H9 (cell line): Measurements from ENCODE around the gene R3HDML. TPM values are rescaled to one million over a fixed set of nuclear protein-coding genes. Genes with fewer than 3 reads are reported as not detected.

Source experiments
- DNase-seq: peaks from one replicate; pipeline ENCODE4 v3.0.0-alpha.2; 2017
- H2AFZ ChIP-seq: one replicate; pipeline ENCODE4 v1.6.1; 2013; ENCODE audit warnings: mild to moderate bottlenecking, low read length, control low read depth, moderate library complexity
- H2AK5ac ChIP-seq: 2 replicates; pipeline ENCODE4 v1.6.1; 2013; ENCODE audit warnings: low read length, control low read depth, mixed read lengths; ENCODE audit not compliant: insufficient read length
- H2BK120ac ChIP-seq: one replicate; pipeline ENCODE4 v1.6.1; 2013; ENCODE audit warnings: low read depth, mild to moderate bottlenecking, low read length, control low read depth, inconsistent platforms; ENCODE audit not compliant: poor library complexity, severe bottlenecking
- H2BK12ac ChIP-seq: 2 replicates; pipeline ENCODE4 v1.6.1; 2013; ENCODE audit warnings: low read length, control low read depth, mixed read lengths, low read depth; ENCODE audit not compliant: insufficient read length
- H2BK15ac ChIP-seq: 2 replicates; pipeline ENCODE4 v1.6.1; 2013; ENCODE audit warnings: low read depth, low read length, control low read depth
- H2BK20ac ChIP-seq: one replicate; pipeline ENCODE4 v1.6.1; 2013; ENCODE audit warnings: low read depth, mild to moderate bottlenecking, low read length, control low read depth, inconsistent platforms; ENCODE audit not compliant: poor library complexity, severe bottlenecking
- H2BK5ac ChIP-seq: 2 replicates; pipeline ENCODE4 v1.6.1; 2013; ENCODE audit warnings: low read length, control low read depth, mixed read lengths; ENCODE audit not compliant: insufficient read length
- H3K14ac ChIP-seq: 2 replicates; pipeline ENCODE4 v1.6.1; 2013; ENCODE audit warnings: low read length, control low read depth; ENCODE audit not compliant: insufficient read depth
- H3K18ac ChIP-seq: 2 replicates; pipeline ENCODE4 v1.6.1; 2013; ENCODE audit warnings: low read depth, mild to moderate bottlenecking, mixed read lengths, low read length, control low read depth; ENCODE audit not compliant: insufficient read length
- H3K23ac ChIP-seq: 2 replicates; pipeline ENCODE4 v1.6.1; 2013; ENCODE audit warnings: low read length, control low read depth, mixed read lengths, low read depth; ENCODE audit not compliant: insufficient read length
- H3K23me2 ChIP-seq: 2 replicates; pipeline ENCODE4 v1.6.1; 2013; ENCODE audit warnings: low read depth, mild to moderate bottlenecking, mixed read lengths, low read length, control low read depth; ENCODE audit not compliant: insufficient read length, poor library complexity, severe bottlenecking
- H3K27ac ChIP-seq: 2 replicates; pipeline ENCODE4 v1.5.1; 2013; ENCODE audit warnings: low read length, control low read depth, mixed read lengths, low read depth; ENCODE audit not compliant: insufficient read length
- H3K27me3 ChIP-seq: 2 replicates; pipeline ENCODE4 v1.6.1; 2013; ENCODE audit warnings: low read length, control low read depth, inconsistent platforms; ENCODE audit not compliant: insufficient read depth
- H3K4ac ChIP-seq: 2 replicates; pipeline ENCODE4 v1.6.1; 2013; ENCODE audit warnings: low read depth, mild to moderate bottlenecking, control low read depth, inconsistent platforms, low read length, moderate library complexity
- H3K4me1 ChIP-seq: 2 replicates; pipeline ENCODE4 v1.6.1; 2013; ENCODE audit warnings: low read length, control low read depth, inconsistent platforms; ENCODE audit not compliant: insufficient read depth
- H3K4me2 ChIP-seq: 2 replicates; pipeline ENCODE4 v1.6.1; 2013; ENCODE audit warnings: low read length, control low read depth, mixed read lengths; ENCODE audit not compliant: insufficient read length, insufficient read depth
- H3K56ac ChIP-seq: 2 replicates; pipeline ENCODE4 v1.6.1; 2013; ENCODE audit warnings: low read depth, mild to moderate bottlenecking, mixed read lengths, low read length, control low read depth; ENCODE audit not compliant: insufficient read length
- H3K79me1 ChIP-seq: 2 replicates; pipeline ENCODE4 v1.6.1; 2013; ENCODE audit warnings: low read depth, mild to moderate bottlenecking, moderate library complexity, low read length, control low read depth, inconsistent platforms; ENCODE audit not compliant: insufficient read depth, poor library complexity, severe bottlenecking
- H3K79me2 ChIP-seq: 2 replicates; pipeline ENCODE4 v1.6.1; 2013; ENCODE audit warnings: low read length, control low read depth, inconsistent platforms; ENCODE audit not compliant: insufficient read depth
- H3K9ac ChIP-seq: 2 replicates; pipeline ENCODE4 v1.6.1; 2013; ENCODE audit warnings: low read length, control low read depth, mixed read lengths; ENCODE audit not compliant: insufficient read length; ENCODE audit errors: extremely low read depth
- H3K9me3 ChIP-seq: one replicate; pipeline ENCODE4 v1.6.1; 2013; ENCODE audit warnings: low read depth, low read length, inconsistent platforms; ENCODE audit not compliant: control insufficient read depth
- H3T11ph ChIP-seq: one replicate; pipeline ENCODE4 v1.6.1; 2013; ENCODE audit warnings: mild to moderate bottlenecking, low read length, control low read depth, inconsistent platforms
- H4K20me1 ChIP-seq: one replicate; pipeline ENCODE4 v1.6.1; 2013; ENCODE audit not compliant: control insufficient read depth, insufficient read length, insufficient read depth
- H4K5ac ChIP-seq: 2 replicates; pipeline ENCODE4 v1.6.1; 2013; ENCODE audit warnings: low read depth, mild to moderate bottlenecking, mixed read lengths, low read length, control low read depth; ENCODE audit not compliant: insufficient read length
- H4K8ac ChIP-seq: replicated peaks from 2 replicates; pipeline ENCODE4 v1.6.1; 2013; ENCODE audit warnings: low read length, control low read depth, mixed read lengths, low read depth; ENCODE audit not compliant: insufficient read length
- H4K91ac ChIP-seq: 2 replicates; pipeline ENCODE4 v1.6.1; 2013; ENCODE audit warnings: low read depth, mild to moderate bottlenecking, moderate library complexity, mixed read lengths, low read length, control low read depth; ENCODE audit not compliant: insufficient read length
- H3K27ac Mint-ChIP-seq, 3 experiments: 2 replicates in 2 of 3; 3 replicates in 1 of 3; pipeline ENCODE4 v1.8.0; 2020 to 2021; ENCODE audit warnings: mixed read lengths in 3 of 3, mild to moderate bottlenecking in 1 of 3, moderate library complexity in 1 of 3
- H3K27me3 Mint-ChIP-seq: 2 replicates; pipeline ENCODE4 v1.8.0; 2021; ENCODE audit warnings: low read depth, mild to moderate bottlenecking, moderate library complexity, mixed read lengths
- H3K36me3 Mint-ChIP-seq, 3 experiments: 2 replicates in 2 of 3; 3 replicates in 1 of 3; pipeline ENCODE4 v1.8.0; 2020 to 2021; ENCODE audit warnings: low read depth in 3 of 3, mixed read lengths in 3 of 3; ENCODE audit not compliant: insufficient read depth in 1 of 3
- H3K4me1 Mint-ChIP-seq, 2 experiments: 2 replicates each; pipeline ENCODE4 v1.8.0; 2020; ENCODE audit warnings: mixed read lengths in 2 of 2
- H3K4me3 Mint-ChIP-seq, 2 experiments: 2 replicates in 1 of 2; 3 replicates in 1 of 2; pipeline ENCODE4 v1.8.0; 2020 to 2021; ENCODE audit warnings: mild to moderate bottlenecking in 2 of 2, mixed read lengths in 2 of 2, moderate library complexity in 1 of 2
- H3K9me3 Mint-ChIP-seq, 2 experiments: 2 replicates in 1 of 2; 3 replicates in 1 of 2; pipeline ENCODE4 v1.8.0; 2020; ENCODE audit warnings: mild to moderate bottlenecking in 2 of 2, mixed read lengths in 2 of 2, moderate library complexity in 1 of 2
- CTCF ChIP-seq: fragments of 200-600 bp; sonication (generic); conservative IDR thresholded peaks from 3 replicates; pipeline ENCODE4 v1.8.0; 2021; ENCODE audit warnings: antibody characterized with exemption, mild to moderate bottlenecking
- WGBS: extraction: QIAGEN DNeasy Blood & Tissue Kit; methylation state at CpG from one replicate; pipeline ENCODE4 v1.1.7; 2013; ENCODE audit warnings: missing lambda C conversion rate, low lambda C conversion rate, mixed read lengths; ENCODE audit not compliant: insufficient read length; ENCODE audit errors: extremely low coverage; 5-methylcytosine and 5-hydroxymethylcytosine counted together
- total RNA-seq: library from RNA; stranded (reverse); gene quantifications from 2 replicates; pipeline ENCODE4 v1.2.1, GENCODE V29; 2021

Gene R3HDML
- total RNA-seq, 1 experiment from 2014 or later = not detected

- H4K5ac ChIP-seq = no peak overlapping the region
- no peak overlapping the region for H3K18ac ChIP-seq
- no peak overlapping the region for H2BK120ac ChIP-seq
- no peak overlapping the region for H2BK20ac ChIP-seq
- H2AK5ac ChIP-seq = no peak overlapping the region
- H3K4me2 ChIP-seq = no peak overlapping the region
- no CpG with 5 or more reads among the region's 11 CpGs for WGBS
- H3K79me2 ChIP-seq = no peaks in the 10 kb centered on the region
- Mint-ChIP-seq H3K9me3 (no peaks in the 10 kb centered on the region), H3K36me3 (no peaks in the 10 kb centered on the region), H3K27me3 (peaks cover 5% of the 10 kb centered on the region; the same call in 1 of the 2 replicates), H3K4me3 (no peak overlapping the region), H3K4me1 (peaks cover 0 to 4% of the 10 kb centered on the region in 2 experiments; a peak in 2 of 4 replicates), H3K27ac (no peak overlapping the region)
- H3K27ac ChIP-seq = no peak overlapping the region
- no peak overlapping the region for H4K91ac ChIP-seq
- no peaks in the 10 kb centered on the region for H3K23me2 ChIP-seq
- H2BK5ac ChIP-seq = no peak overlapping the region
- H3T11ph ChIP-seq = no peak overlapping the region
- no peak overlapping the region for H3K23ac ChIP-seq
- no peak for DNase-seq
- H3K9me3 ChIP-seq = no peaks in the 10 kb centered on the region
- no peak overlapping the region for H2BK15ac ChIP-seq
- no peaks in the 10 kb centered on the region for H4K20me1 ChIP-seq
- no peak overlapping the region for H3K9ac ChIP-seq
- no peak overlapping the region; the same call in 1 of the 2 replicates for H3K14ac ChIP-seq
- H3K4ac ChIP-seq = no peak overlapping the region
- no peaks in the 10 kb centered on the region for H3K4me1 ChIP-seq
- TF ChIP-seq CTCF = no peak
- no peak overlapping the region for H2BK12ac ChIP-seq
- no peak overlapping the region for H4K8ac ChIP-seq
- H3K56ac ChIP-seq = no peak overlapping the region
- no peak overlapping the region for H2AFZ ChIP-seq
- H3K27me3 ChIP-seq = no peaks in the 10 kb centered on the region
- H3K79me1 ChIP-seq = no peaks in the 10 kb centered on the region
Measured at GRCh38 chr20:44395461-44396340, 58.9 kb downstream of the R3HDML start.
